HCT116 (cell line): ENCODE data around the gene PPP2R5D. TPM values are rescaled to one million over a fixed set of nuclear protein-coding genes. Genes with fewer than 3 reads are reported as not detected.

Source experiments
- ATAC-seq: fragments of 200-7000 bp; cut with Tn5 transposase; 2 replicates; pipeline ENCODE4 v1.9.1; 2020; ENCODE audit warnings: mild to moderate bottlenecking, moderate library complexity
- BruUV-seq: library from RNA; stranded (reverse); fragments of 400-500 nt; replicated peaks from 2 replicates; lab custom pipeline; 2021; lab: Mats Ljungman, UMichigan
- CTCF ChIA-PET: fragments of 300-600 bp; sonication (Branson Sonifier 250); formaldehyde crosslinking; loops from one replicate; lab custom pipeline; 2021; ENCODE audit warnings: antibody characterized with exemption; lab: Charles Lee
- POLR2A ChIA-PET: fragments of 300-600, 350-600 bp; sonication (Branson Sonifier 250); formaldehyde crosslinking; loops from one replicate; lab custom pipeline; 2021; ENCODE audit warnings: antibody characterized with exemption; lab: Charles Lee
- RAD21 ChIA-PET, 2 experiments: fragments of 300-600 bp; sonication (Branson Sonifier 250); formaldehyde crosslinking; loops; one replicate each; lab custom pipeline; 2023; ENCODE audit warnings: low total read pairs in 2 of 2; ENCODE audit not compliant: uncharacterized antibody in 2 of 2, unreplicated experiment in 2 of 2, low non-redundant PET in 1 of 2; lab: Charles Lee
- DNase-seq: peaks from one replicate; pipeline ENCODE4 v3.0.0-alpha.2; 2010; ENCODE audit warnings: low read depth, low spot score
- H2AFZ ChIP-seq: fragments of 200-600 bp; shearing (Covaris generic), sonication (generic); 2 replicates; pipeline ENCODE4 v1.6.1; 2017; ENCODE audit warnings: low read depth, mixed run types, mixed read lengths, antibody characterized with exemption, low read length; ENCODE audit not compliant: poor library complexity, severe bottlenecking
- H3K27ac ChIP-seq: 2 replicates; pipeline ENCODE4 v1.5.1; 2012; ENCODE audit warnings: low read depth, low read length
- H3K27me3 ChIP-seq: fragments of 200-600 bp; sonication (generic); 2 replicates; pipeline ENCODE4 v1.6.1; 2016; ENCODE audit warnings: mixed run types, low read length, mixed read lengths; ENCODE audit not compliant: insufficient read depth
- H3K36me3 ChIP-seq, 2 experiments: fragments of 200-500 bp in 1 of 2; fragments of 200-600 bp in 1 of 2; sonication (Bioruptor generic) in 1 of 2; sonication (generic) in 1 of 2; 2 replicates each; pipeline versions ENCODE4 v1.5.1 to v1.6.1; 2014 to 2016; ENCODE audit warnings: low read length in 2 of 2, inconsistent platforms in 1 of 2, mixed read lengths in 1 of 2, mixed run types in 1 of 2; ENCODE audit not compliant: insufficient read depth in 2 of 2, control insufficient read depth in 1 of 2
- H3K4me1 ChIP-seq, 2 experiments: fragments of 200-600 bp in 1 of 2; sonication (generic) in 1 of 2; 2 replicates each; pipeline versions ENCODE4 v1.5.1 to v1.6.1; 2012 to 2017; ENCODE audit warnings: low read length in 2 of 2, inconsistent platforms in 1 of 2, mild to moderate bottlenecking in 1 of 2, mixed read lengths in 1 of 2, mixed run types in 1 of 2, moderate library complexity in 1 of 2; ENCODE audit not compliant: insufficient read depth in 2 of 2, control insufficient read depth in 1 of 2
- H3K4me2 ChIP-seq: fragments of 200-600 bp; sonication (generic); 2 replicates; pipeline ENCODE4 v1.6.1; 2017; ENCODE audit warnings: mixed run types, low read length, mixed read lengths
- H3K4me3 ChIP-seq, 2 experiments: fragments of 200-600 bp in 1 of 2; sonication (generic) in 1 of 2; replicated peaks in 1 of 2; 2 replicates each; pipeline ENCODE4 v1.5.1; 2011 to 2016; ENCODE audit warnings: low read length in 2 of 2, control low read depth in 1 of 2, low read depth in 1 of 2, mild to moderate bottlenecking in 1 of 2, mixed read lengths in 1 of 2, mixed run types in 1 of 2
- H3K79me2 ChIP-seq: fragments of 200-600 bp; sonication (generic); 2 replicates; pipeline ENCODE4 v1.6.1; 2017; ENCODE audit warnings: mild to moderate bottlenecking, mixed run types, low read length, moderate library complexity, mixed read lengths; ENCODE audit not compliant: insufficient read depth
- H3K9ac ChIP-seq: fragments of 200-600 bp; sonication (generic); 2 replicates; pipeline ENCODE4 v1.6.1; 2016; ENCODE audit warnings: low read length, mixed read lengths
- H3K9me2 ChIP-seq: fragments of 200-600 bp; sonication (generic), shearing (Covaris generic); 2 replicates; pipeline ENCODE4 v1.6.1; 2017; ENCODE audit warnings: mixed run types, mild to moderate bottlenecking, moderate library complexity; ENCODE audit not compliant: insufficient read depth
- H3K9me3 ChIP-seq, 2 experiments: fragments of 200-500 bp in 1 of 2; fragments of 200-600 bp in 1 of 2; sonication (Bioruptor generic) in 1 of 2; sonication (generic) in 1 of 2; 2 replicates each; pipeline ENCODE4 v1.6.1; 2014 to 2017; ENCODE audit warnings: low read length in 2 of 2, mixed read lengths in 2 of 2, inconsistent platforms in 1 of 2, low read depth in 1 of 2, mild to moderate bottlenecking in 1 of 2, mixed run types in 1 of 2, moderate library complexity in 1 of 2; ENCODE audit not compliant: control insufficient read depth in 1 of 2, insufficient read depth in 1 of 2
- H4K20me1 ChIP-seq: fragments of 200-600 bp; sonication (generic), shearing (Covaris generic); 2 replicates; pipeline ENCODE4 v1.6.1; 2017; ENCODE audit warnings: mixed run types, mild to moderate bottlenecking, moderate library complexity; ENCODE audit not compliant: insufficient read depth
- CBX3 ChIP-seq: IDR thresholded peaks from 2 replicates; pipeline ENCODE4 v1.6.1; 2012; ENCODE audit warnings: low read depth
- EGR1 ChIP-seq: IDR thresholded peaks from 2 replicates; pipeline ENCODE4 v1.6.1; 2012; ENCODE audit warnings: low read depth
- EZH2 ChIP-seq: fragments of 200-600 bp; sonication (generic); IDR thresholded peaks from 2 replicates; pipeline ENCODE4 v1.6.1; 2017; ENCODE audit warnings: antibody characterized with exemption, mixed run types
- EZH2phosphoT487 ChIP-seq: fragments of 200-600 bp; IDR thresholded peaks from 2 replicates; pipeline ENCODE4 v1.6.1; 2018; ENCODE audit warnings: antibody characterized with exemption, borderline replicate concordance
- JUND ChIP-seq: IDR thresholded peaks from 2 replicates; pipeline ENCODE4 v1.6.1; 2012
- MAX ChIP-seq: IDR thresholded peaks from 2 replicates; pipeline ENCODE4 v1.6.1; 2012
- POLR2A ChIP-seq: IDR thresholded peaks from 2 replicates; pipeline ENCODE4 v1.7.0; 2011; ENCODE audit warnings: borderline replicate concordance; ENCODE audit not compliant: insufficient read depth, insufficient read length; ENCODE audit errors: extremely low read depth
- POLR2AphosphoS5 ChIP-seq: IDR thresholded peaks from 2 replicates; pipeline ENCODE4 v1.6.1; 2011; ENCODE audit warnings: mild to moderate bottlenecking, low read depth, low read length, moderate library complexity
- RAD21 ChIP-seq: IDR thresholded peaks from 2 replicates; pipeline ENCODE4 v1.6.1; 2012; ENCODE audit warnings: low read depth, mild to moderate bottlenecking
- SRF ChIP-seq: IDR thresholded peaks from 2 replicates; pipeline ENCODE4 v1.6.1; 2012; ENCODE audit warnings: low read depth
- YY1 ChIP-seq: IDR thresholded peaks from 2 replicates; pipeline ENCODE4 v1.6.1; 2011; ENCODE audit warnings: low read length, low read depth, moderate library complexity, mild to moderate bottlenecking; ENCODE audit not compliant: insufficient replicate concordance; ENCODE audit errors: extremely low read depth
- ZFX ChIP-seq: fragments of 450-650 bp; IDR thresholded peaks from 2 replicates; pipeline ENCODE4 v1.6.1; 2017
- ZNF274 ChIP-seq: fragments of 200-500 bp; sonication (Bioruptor generic); IDR thresholded peaks from 2 replicates; pipeline ENCODE4 v1.6.1; 2014; ENCODE audit warnings: mild to moderate bottlenecking, low read depth, low read length, inconsistent platforms
- intact Hi-C: fragments of 100-400 bp; cut with micrococcal nuclease; formaldehyde crosslinking; loops from 2 replicates; pipeline ENCODE4 v1.10.0; 2022
- total RNA-seq: library from RNA; stranded (reverse); gene quantifications from one replicate; pipeline ENCODE4 v1.2.1, GENCODE V29; 2021; ENCODE audit not compliant: unreplicated experiment
- TF ChIP-seq, protein P1 (sequence below): IDR thresholded peaks from 2 replicates; pipeline ENCODE4 v1.6.1; 2011; ENCODE audit warnings: mild to moderate bottlenecking, low read length, moderate library complexity; ENCODE audit not compliant: insufficient replicate concordance; ENCODE audit errors: extremely low read depth

Gene PPP2R5D
- total RNA-seq, 1 experiment from 2014 or later, result 49.6 TPM

GRCh38 chr6:43019152-43019551 is 34.8 kb downstream of the PPP2R5D start:
- H3K79me2 ChIP-seq, result peaks cover 58% of the 10 kb centered on the region

More at GRCh38 chr6:43019152-43019551, 34.8 kb downstream of the PPP2R5D start:
- Histone ChIP-seq H3K27ac (no peak overlapping the region), H3K4me1 (peaks cover 9 to 28% of the 10 kb centered on the region in 2 experiments), H3K9ac (no peak overlapping the region), H3K9me2 (no peaks in the 10 kb centered on the region), H3K36me3 (peaks cover 9 to 10% of the 10 kb centered on the region in 2 experiments), H4K20me1 (no peaks in the 10 kb centered on the region), H2AFZ (no peak overlapping the region), H3K4me2 (no peak overlapping the region), H3K4me3 (no peak overlapping the region)
- ChIA-PET RAD21 (no interaction called here), CTCF (interaction anchor here (1.1 kb wide), 1 partner anchor 124 kb away, joined by 3 read pairs; no protein-coding TSS in a partner anchor), POLR2A (no interaction called here)
- intact Hi-C loops, result no loop called here
- no TSS peak for BruUV-seq
- ATAC-seq, result no peak
- TF ChIP-seq ZNF274, result no peak
- TF ChIP-seq JUND, result no peak
- TF ChIP-seq SRF, result no peak
- TF ChIP-seq RAD21, result no peak
- no peak for TF ChIP-seq MAX
- TF ChIP-seq ZFX, result no peak
- no peak for TF ChIP-seq EGR1
- TF ChIP-seq CBX3, result no peak
- no peak for TF ChIP-seq YY1
- TF ChIP-seq POLR2AphosphoS5, result no peak
- no peak for TF ChIP-seq EZH2phosphoT487
- TF ChIP-seq, protein P1, sequence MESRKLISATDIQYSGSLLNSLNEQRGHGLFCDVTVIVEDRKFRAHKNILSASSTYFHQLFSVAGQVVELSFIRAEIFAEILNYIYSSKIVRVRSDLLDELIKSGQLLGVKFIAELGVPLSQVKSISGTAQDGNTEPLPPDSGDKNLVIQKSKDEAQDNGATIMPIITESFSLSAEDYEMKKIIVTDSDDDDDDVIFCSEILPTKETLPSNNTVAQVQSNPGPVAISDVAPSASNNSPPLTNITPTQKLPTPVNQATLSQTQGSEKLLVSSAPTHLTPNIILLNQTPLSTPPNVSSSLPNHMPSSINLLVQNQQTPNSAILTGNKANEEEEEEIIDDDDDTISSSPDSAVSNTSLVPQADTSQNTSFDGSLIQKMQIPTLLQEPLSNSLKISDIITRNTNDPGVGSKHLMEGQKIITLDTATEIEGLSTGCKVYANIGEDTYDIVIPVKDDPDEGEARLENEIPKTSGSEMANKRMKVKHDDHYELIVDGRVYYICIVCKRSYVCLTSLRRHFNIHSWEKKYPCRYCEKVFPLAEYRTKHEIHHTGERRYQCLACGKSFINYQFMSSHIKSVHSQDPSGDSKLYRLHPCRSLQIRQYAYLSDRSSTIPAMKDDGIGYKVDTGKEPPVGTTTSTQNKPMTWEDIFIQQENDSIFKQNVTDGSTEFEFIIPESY, result no peak
- no peak for TF ChIP-seq POLR2A
- TF ChIP-seq EZH2, result no peak
- TF ChIP-seq, all 23 proteins: peak for 0
- no peak for DNase-seq
- H3K27me3 ChIP-seq, result no peaks in the 10 kb centered on the region
- no peaks in the 10 kb centered on the region for H3K9me3 ChIP-seq
